Tibial nerve (tissue), 4 donors: Measurements from ENCODE around the gene NEGR1. TPM values are rescaled to one million over a fixed set of nuclear protein-coding genes. Genes with fewer than 3 reads are reported as not detected.

Experiments
- DNase-seq, 2 donors: peaks; one replicate each; pipeline ENCODE4 v3.0.0-alpha.2; 2019; ENCODE audit warnings: low spot score in 2 of 2
- H3K27ac ChIP-seq, 4 donors: fragments of 200-600 bp; sonication (generic) in 3 of 4; one replicate each; pipeline ENCODE4 v1.5.1; 2017 to 2019; ENCODE audit warnings: mild to moderate bottlenecking in 1 of 4
- H3K27me3 ChIP-seq, 2 donors: fragments of 200-600 bp; sonication (generic) in 1 of 2; one replicate each; pipeline versions ENCODE4 v1.5.1 to v1.6.0; 2017 to 2019
- H3K36me3 ChIP-seq, 3 donors: fragments of 200-600 bp; sonication (generic); one replicate each; pipeline ENCODE4 v1.5.1; 2018 to 2019
- H3K4me1 ChIP-seq, 4 donors: fragments of 200-600 bp; sonication (generic) in 3 of 4; one replicate each; pipeline ENCODE4 v1.5.1; 2017 to 2019
- H3K4me3 ChIP-seq, 4 donors: fragments of 200-600 bp; sonication (generic) in 3 of 4; one replicate each; pipeline ENCODE4 v1.5.1; 2017 to 2019; ENCODE audit warnings: mild to moderate bottlenecking in 1 of 4, moderate library complexity in 1 of 4
- H3K9me3 ChIP-seq, 4 donors: fragments of 200-600 bp; sonication (generic) in 3 of 4; one replicate each; pipeline ENCODE4 v1.5.1; 2017 to 2019
- EP300 ChIP-seq, 2 donors: sonication (generic); formaldehyde crosslinking; IDR thresholded peaks; one replicate each; pipeline ENCODE4 v1.6.1; 2017; ENCODE audit warnings: antibody characterized with exemption in 2 of 2, mild to moderate bottlenecking in 1 of 2
- POLR2A ChIP-seq, 2 donors: fragments of 450-650 bp; IDR thresholded peaks; one replicate each; pipeline ENCODE4 v1.6.1; 2017; ENCODE audit warnings: antibody characterized with exemption in 2 of 2, mild to moderate bottlenecking in 2 of 2, moderate library complexity in 2 of 2
- WGBS, 2 donors: methylation state at CpG; one replicate each; pipeline ENCODE4 v1.1.5; 2018; 5-methylcytosine and 5-hydroxymethylcytosine counted together
- total RNA-seq, 4 donors: library from RNA; depleted of rRNA; stranded (reverse); fragments of >200 nt; gene quantifications; one replicate each; pipeline ENCODE4 v1.1.0, GENCODE V29; 2016
- TF ChIP-seq, protein P1 (sequence below), 5 experiments: fragments of 200-600 bp in 3 of 5; fragments of 450-650 bp in 2 of 5; sonication (generic) in 3 of 5; IDR thresholded peaks; one replicate each; pipeline ENCODE4 v1.5.1; 2016 to 2019; ENCODE audit warnings: antibody characterized with exemption in 5 of 5, mild to moderate bottlenecking in 3 of 5, moderate library complexity in 2 of 5

The NEGR1 gene
- total RNA-seq, 4 donors from 2014 or later, result 46.0 to 58.2 (median 52.4) TPM

DNA sequence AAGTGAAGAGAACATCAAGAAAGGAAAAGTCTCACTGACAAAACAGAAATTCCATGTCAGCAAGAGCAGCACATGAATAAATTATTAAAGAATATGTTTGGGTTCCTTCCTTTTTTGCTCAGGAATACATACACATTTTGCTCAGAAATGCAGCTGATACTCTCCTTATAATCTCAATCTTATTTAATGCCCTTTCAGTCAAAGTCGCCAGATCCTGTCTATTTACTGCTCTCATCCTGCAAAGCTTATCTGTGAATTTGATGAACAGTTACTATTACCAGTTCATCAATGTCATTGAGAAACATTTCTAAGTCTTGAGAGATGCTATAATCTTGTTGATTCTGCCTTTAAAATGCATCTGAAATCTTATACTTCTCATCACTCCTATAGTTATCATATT lies 658.5 kb downstream of the NEGR1 start:
- no peak for DNase-seq
- Histone ChIP-seq H3K4me3 (no peak overlapping the region), H3K9me3 (no peaks in the 10 kb centered on the region), H3K27ac (no peak overlapping the region), H3K36me3 (no peaks in the 10 kb centered on the region), H3K4me1 (no peaks in the 10 kb centered on the region), H3K27me3 (no peaks in the 10 kb centered on the region)
- TF ChIP-seq EP300 (IDR thresholded peaks at IDR 0.05), result no peak
- 91 to 96% methylated on average over 1 of the region's 1 CpG for WGBS, 2 donors

DNA sequence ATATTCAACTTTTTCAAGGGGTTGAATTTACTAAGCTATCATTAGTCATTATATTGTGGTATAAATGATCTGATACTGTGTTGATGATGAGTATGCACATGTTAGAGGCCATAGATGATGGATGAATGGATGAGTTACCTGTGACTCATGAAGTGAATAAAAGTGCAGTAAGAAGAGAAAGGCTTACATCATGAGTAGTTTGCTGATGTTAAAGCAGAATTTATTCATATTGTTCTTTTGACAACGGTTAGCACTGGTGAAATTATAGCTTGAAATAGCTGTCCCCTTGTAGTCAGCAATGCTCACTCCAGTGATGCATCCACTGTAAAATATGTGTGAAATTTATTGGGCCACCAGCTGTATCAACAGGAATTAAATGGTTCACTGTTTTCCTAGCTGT lies 660.6 kb downstream of the NEGR1 start:
- Histone ChIP-seq H3K4me3 (no peak overlapping the region), H3K4me1 (no peaks in the 10 kb centered on the region), H3K27ac (no peak overlapping the region), H3K36me3 (no peaks in the 10 kb centered on the region), H3K9me3 (no peaks in the 10 kb centered on the region), H3K27me3 (no peaks in the 10 kb centered on the region)
- TF ChIP-seq EP300 (IDR thresholded peaks at IDR 0.05) (no peak), POLR2A (IDR thresholded peaks at IDR 0.05) (no peak)
- no peak for DNase-seq
- 25 to 41% methylated on average over 1 of the region's 1 CpG for WGBS, 2 donors

DNA sequence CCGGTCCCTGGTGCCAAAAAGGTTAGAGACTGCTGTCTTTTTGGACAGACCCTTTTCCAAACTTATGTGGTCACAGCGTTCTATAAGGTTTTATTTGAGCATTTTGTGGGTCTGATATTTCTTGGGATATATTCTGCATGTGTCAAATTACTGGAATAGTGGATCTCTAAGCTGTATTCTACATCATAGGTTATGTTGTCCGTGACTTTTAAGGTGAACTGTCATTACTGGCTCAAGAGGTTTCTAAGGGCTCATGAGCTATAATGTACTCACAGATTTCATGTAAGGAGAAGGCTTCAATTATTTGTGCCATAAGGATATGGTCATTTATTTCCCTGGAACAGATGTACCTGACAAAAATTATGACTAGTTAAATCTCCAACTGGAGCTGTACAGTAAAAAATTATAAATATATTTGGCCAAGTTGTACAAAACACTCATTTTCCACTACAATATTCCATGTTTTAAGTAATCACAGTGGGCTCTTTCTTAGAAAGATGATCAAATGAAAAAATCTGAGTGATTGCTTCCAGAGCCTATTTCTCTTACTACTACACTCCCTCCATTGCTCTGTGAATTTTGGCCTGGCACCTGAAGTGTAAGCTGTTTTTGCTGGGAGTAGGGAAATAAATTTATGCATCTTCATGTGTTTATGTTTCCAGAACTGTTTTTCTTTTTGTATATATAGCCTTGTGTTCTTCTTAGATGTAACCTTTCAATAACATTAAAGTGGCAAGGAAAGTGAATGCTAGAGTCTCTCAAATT lies 663.4 kb downstream of the NEGR1 start:
- H3K9me3 ChIP-seq, result no peaks in the 10 kb centered on the region
- no peaks in the 10 kb centered on the region for H3K36me3 ChIP-seq
- no peak overlapping the region for H3K4me3 ChIP-seq
- H3K27me3 ChIP-seq, result no peaks in the 10 kb centered on the region
- H3K4me1 ChIP-seq, result no peaks in the 10 kb centered on the region
- TF ChIP-seq, protein P1, sequence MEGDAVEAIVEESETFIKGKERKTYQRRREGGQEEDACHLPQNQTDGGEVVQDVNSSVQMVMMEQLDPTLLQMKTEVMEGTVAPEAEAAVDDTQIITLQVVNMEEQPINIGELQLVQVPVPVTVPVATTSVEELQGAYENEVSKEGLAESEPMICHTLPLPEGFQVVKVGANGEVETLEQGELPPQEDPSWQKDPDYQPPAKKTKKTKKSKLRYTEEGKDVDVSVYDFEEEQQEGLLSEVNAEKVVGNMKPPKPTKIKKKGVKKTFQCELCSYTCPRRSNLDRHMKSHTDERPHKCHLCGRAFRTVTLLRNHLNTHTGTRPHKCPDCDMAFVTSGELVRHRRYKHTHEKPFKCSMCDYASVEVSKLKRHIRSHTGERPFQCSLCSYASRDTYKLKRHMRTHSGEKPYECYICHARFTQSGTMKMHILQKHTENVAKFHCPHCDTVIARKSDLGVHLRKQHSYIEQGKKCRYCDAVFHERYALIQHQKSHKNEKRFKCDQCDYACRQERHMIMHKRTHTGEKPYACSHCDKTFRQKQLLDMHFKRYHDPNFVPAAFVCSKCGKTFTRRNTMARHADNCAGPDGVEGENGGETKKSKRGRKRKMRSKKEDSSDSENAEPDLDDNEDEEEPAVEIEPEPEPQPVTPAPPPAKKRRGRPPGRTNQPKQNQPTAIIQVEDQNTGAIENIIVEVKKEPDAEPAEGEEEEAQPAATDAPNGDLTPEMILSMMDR (IDR thresholded peaks at IDR 0.05), result no peak
- TF ChIP-seq POLR2A (IDR thresholded peaks at IDR 0.05) (no peak), EP300 (IDR thresholded peaks at IDR 0.05) (no peak)
- no peak overlapping the region for H3K27ac ChIP-seq
- WGBS, 2 donors, result 68 to 76% methylated on average over 3 of the region's 3 CpGs
- DNase-seq, result no peak

DNA sequence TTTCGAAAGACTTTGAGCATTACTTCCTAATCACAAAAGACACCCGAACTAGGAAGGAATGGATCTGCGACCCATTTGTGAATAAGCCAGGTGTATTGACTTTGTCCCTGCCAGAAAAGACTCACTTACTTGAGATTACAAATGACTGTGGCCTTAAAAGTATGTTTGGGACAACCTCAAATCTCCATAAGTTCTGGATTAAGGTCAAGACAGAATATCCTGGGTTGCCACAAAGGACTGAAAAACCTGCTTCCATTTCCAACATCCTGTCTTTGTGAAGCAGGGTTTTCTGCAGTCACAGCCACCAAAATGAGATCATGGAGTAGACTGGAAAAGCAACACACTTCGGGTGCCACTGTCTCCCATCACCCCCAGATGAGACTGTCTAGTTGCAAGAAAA lies 664.1 kb downstream of the NEGR1 start:
- 78 to 80% methylated on average over 4 of the region's 4 CpGs for WGBS, 2 donors
- no peaks in the 10 kb centered on the region for H3K36me3 ChIP-seq
- H3K4me3 ChIP-seq, result no peak overlapping the region

DNA sequence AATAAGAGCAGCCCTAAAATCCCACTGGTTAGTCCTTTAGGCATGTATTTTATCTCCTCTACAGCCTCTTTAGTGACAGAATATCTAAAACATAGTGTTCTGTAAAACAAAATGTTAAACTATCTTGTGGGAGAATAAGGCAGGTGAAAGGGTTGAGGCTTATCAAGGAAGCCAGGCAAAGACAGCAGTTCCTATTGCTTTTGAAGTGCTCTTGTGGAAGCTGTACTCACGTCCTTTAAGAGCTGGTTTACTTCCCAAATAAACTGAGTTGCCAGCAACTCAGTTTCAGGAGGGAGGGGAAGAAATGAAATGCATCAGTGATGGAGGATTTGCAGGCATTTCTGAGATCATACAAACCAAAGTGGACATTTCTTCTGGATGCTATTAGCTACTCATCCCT lies 671.9 kb downstream of the NEGR1 start:
- H3K4me1 ChIP-seq, result no peaks in the 10 kb centered on the region
- no peaks in the 10 kb centered on the region for H3K9me3 ChIP-seq
- TF ChIP-seq EP300 (IDR thresholded peaks at IDR 0.05) (no peak), POLR2A (IDR thresholded peaks at IDR 0.05) (no peak)
- TF ChIP-seq, protein P1 (IDR thresholded peaks at IDR 0.05), result no peak
- no peak for DNase-seq
- WGBS, 2 donors, result 44 to 64% methylated on average over 1 of the region's 1 CpG
- H3K4me3 ChIP-seq, result no peak overlapping the region
- no peak overlapping the region for H3K27ac ChIP-seq
- peaks cover 0 to 23% (median 0%) of the 10 kb centered on the region in 3 donors for H3K36me3 ChIP-seq
- no peaks in the 10 kb centered on the region for H3K27me3 ChIP-seq

More for the DNA sequence above, 664.1 kb downstream of the NEGR1 start:
- Histone ChIP-seq H3K27me3 (no peaks in the 10 kb centered on the region), H3K27ac (no peak overlapping the region), H3K9me3 (no peaks in the 10 kb centered on the region), H3K4me1 (no peaks in the 10 kb centered on the region)
- no peak for TF ChIP-seq POLR2A (IDR thresholded peaks at IDR 0.05)
- TF ChIP-seq, protein P1 (IDR thresholded peaks at IDR 0.05), result no peak
- TF ChIP-seq EP300 (IDR thresholded peaks at IDR 0.05), result no peak
- DNase-seq, result no peak

DNA sequence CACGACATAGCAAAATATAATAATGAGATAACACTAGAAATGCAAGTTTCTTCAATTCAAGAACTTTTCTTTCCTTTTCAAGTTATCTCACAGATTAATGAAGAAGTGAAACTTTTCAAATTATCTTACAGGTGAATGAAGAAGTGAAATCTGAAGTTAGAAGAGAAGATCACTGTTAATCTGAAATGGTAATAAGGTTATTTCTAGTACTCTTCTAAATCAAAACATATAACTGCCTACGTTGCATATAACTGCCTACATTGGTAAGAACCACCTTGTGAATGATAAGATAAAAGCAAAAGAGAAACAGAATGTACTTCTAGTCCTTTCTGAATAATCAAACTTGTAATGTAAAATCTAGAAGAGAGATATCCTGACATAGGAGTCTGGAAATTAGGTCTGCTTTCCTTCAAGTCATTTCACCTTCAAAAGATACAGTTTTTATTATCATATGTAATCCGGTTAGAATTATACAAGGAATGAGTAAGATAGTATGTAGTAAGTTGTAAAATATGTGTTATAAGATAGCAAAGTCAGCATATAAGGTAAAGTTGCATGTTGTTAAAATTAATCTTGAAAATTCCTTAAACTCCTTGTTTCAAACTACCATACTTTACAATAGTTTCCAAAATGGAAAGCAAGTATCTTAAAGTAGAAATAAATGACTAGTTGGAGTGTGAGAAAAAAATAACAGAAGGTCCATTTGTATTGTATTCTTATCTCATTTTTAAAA lies 679.1 kb downstream of the NEGR1 start:
- H3K4me3 ChIP-seq, result no peak overlapping the region
- no peak overlapping the region for H3K27ac ChIP-seq
- no peaks in the 10 kb centered on the region for H3K4me1 ChIP-seq
- DNase-seq, result no peak
- no peaks in the 10 kb centered on the region for H3K27me3 ChIP-seq
- WGBS, 2 donors, result 89 to 90% methylated on average over 3 of the region's 3 CpGs
- no peak for TF ChIP-seq POLR2A (IDR thresholded peaks at IDR 0.05)
- TF ChIP-seq, protein P1 (IDR thresholded peaks at IDR 0.05), result no peak
- no peak for TF ChIP-seq EP300 (IDR thresholded peaks at IDR 0.05)
- H3K36me3 ChIP-seq, result peaks cover 0 to 16% (median 0%) of the 10 kb centered on the region in 3 donors
- H3K9me3 ChIP-seq, result peaks cover 0 to 3% (median 0%) of the 10 kb centered on the region in 4 donors
